GM12891 (cell line): ENCODE results near the gene AP5B1.

Experiments
- PAX5 ChIP-seq: IDR thresholded peaks from 2 replicates; pipeline ENCODE4 v1.6.1; 2011; ENCODE audit warnings: low read length, moderate library complexity, mild to moderate bottlenecking; ENCODE audit not compliant: insufficient read depth, severe bottlenecking
- POLR2A ChIP-seq: IDR thresholded peaks from 2 replicates; pipeline ENCODE4 v1.6.1; 2011; ENCODE audit warnings: low read depth, low read length, control low read depth
- POLR2AphosphoS5 ChIP-seq: IDR thresholded peaks from 2 replicates; pipeline ENCODE4 v1.6.1; 2011; ENCODE audit warnings: low read depth, low read length, control low read depth
- POU2F2 ChIP-seq: IDR thresholded peaks from 2 replicates; pipeline ENCODE4 v1.6.1; 2011; ENCODE audit warnings: low read depth, mild to moderate bottlenecking, control low read depth, low read length, moderate library complexity
- SPI1 ChIP-seq: IDR thresholded peaks from 2 replicates; pipeline ENCODE4 v1.6.1; 2011; ENCODE audit warnings: low read depth, low read length, control low read depth
- TAF1 ChIP-seq: IDR thresholded peaks from 2 replicates; pipeline ENCODE4 v1.6.1; 2011; ENCODE audit warnings: low read depth, low read length, control low read depth

DNA sequence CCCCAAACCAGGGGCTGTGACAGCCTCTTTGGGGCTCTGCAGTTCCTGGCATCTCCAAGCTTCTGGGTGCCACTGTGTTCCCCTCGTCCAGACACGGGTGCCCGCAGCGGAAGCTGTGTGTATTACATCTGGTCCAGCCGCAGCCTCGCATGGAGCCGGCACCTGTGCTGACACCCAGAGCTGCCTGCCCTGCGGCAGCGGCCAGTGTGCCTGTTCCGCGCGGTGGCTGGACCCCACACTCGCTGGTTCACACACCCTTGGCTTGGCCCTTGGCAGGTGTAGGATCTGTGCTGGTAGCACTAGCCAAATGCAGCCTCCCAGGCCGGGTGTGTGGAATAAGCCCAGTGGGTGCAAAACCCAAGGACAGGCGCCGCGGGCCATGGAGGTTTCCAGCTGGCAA lies 35.7 kb downstream of the AP5B1 start:
- no peak for TF ChIP-seq POLR2AphosphoS5
- no peak for TF ChIP-seq POLR2A
- TF ChIP-seq TAF1 = no peak
- TF ChIP-seq SPI1 = no peak
- no peak for TF ChIP-seq POU2F2
- no peak for TF ChIP-seq PAX5
